Subcutaneous adipose tissue (tissue), 4 donors: ENCODE results near the gene FZD1. TPM values are rescaled to one million over a fixed set of nuclear protein-coding genes. Genes with fewer than 3 reads are reported as not detected.

Experiments
- total RNA-seq, 4 donors: library from RNA; depleted of rRNA; stranded (reverse); fragments of >200 nt; gene quantifications; one replicate each; pipeline ENCODE4 v1.1.0, GENCODE V29; 2016
- TF ChIP-seq, protein P1 (sequence below): fragments of 450-650 bp; IDR thresholded peaks from one replicate; pipeline ENCODE4 v1.5.1; 2016; ENCODE audit warnings: low read depth, mild to moderate bottlenecking, control low read depth, antibody characterized with exemption, moderate library complexity

Gene FZD1
- total RNA-seq, 4 donors from 2014 or later, result 5.7 to 11.9 (median 7.9) TPM

DNA sequence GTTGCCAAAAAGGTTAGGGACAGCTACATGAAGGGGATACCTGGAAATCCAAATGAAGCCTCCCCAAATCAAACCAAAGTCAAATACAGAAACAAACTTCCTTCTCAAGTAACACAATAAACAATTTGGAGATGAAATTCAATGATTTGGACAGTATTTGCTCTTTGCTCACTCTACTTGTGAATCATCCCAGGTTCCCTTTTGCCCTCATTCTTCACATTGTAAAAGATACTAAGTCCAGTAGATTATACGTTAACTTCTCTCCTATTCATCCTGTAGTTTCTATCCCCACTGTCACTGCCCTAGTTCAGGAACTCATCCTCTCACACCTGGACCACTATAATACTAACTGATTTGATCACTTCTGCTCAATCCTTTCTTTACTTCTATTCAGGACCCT is 28.3 kb downstream of the FZD1 start:
- TF ChIP-seq, protein P1, sequence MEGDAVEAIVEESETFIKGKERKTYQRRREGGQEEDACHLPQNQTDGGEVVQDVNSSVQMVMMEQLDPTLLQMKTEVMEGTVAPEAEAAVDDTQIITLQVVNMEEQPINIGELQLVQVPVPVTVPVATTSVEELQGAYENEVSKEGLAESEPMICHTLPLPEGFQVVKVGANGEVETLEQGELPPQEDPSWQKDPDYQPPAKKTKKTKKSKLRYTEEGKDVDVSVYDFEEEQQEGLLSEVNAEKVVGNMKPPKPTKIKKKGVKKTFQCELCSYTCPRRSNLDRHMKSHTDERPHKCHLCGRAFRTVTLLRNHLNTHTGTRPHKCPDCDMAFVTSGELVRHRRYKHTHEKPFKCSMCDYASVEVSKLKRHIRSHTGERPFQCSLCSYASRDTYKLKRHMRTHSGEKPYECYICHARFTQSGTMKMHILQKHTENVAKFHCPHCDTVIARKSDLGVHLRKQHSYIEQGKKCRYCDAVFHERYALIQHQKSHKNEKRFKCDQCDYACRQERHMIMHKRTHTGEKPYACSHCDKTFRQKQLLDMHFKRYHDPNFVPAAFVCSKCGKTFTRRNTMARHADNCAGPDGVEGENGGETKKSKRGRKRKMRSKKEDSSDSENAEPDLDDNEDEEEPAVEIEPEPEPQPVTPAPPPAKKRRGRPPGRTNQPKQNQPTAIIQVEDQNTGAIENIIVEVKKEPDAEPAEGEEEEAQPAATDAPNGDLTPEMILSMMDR, result no peak

DNA sequence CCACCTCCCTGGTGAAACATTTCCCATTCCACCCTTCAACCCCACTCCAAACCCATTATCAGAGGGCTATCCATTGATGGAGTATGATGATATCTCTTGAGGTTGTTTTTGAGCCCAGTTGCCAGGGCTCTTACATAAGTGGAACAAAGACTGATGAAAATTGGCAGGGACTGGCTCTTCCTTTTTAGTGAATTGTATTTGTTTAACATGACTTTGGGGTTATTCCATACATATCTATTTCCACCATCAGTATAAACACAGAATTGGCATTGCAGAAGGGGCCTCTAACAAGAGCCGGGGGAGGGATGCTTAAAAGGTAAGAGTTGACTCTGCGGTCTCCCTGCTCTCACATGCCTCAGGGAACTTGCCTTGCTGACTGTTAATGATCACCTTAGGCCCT is 28.9 kb downstream of the FZD1 start:
- TF ChIP-seq, protein P1, result no peak

DNA sequence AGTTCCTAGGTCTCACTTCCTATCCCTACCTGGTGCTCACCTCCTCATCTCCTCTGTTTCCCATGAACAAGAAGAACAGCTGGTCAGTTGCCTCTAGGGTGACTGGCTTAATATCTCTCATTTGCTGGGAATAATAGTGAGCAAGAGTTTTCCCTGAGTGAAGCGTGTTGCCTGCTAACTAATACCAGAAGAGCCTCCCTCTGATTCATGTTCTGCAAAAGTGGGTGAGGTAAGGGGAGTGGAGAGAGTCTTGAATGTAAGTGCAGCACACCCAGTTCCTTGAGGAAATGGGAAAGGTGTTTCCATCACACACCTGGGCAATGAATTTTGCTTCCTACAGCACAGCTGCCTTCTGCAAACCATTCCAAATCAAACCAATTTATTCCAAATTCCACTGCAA is 29.6 kb downstream of the FZD1 start:
- TF ChIP-seq, protein P1, result no peak

DNA sequence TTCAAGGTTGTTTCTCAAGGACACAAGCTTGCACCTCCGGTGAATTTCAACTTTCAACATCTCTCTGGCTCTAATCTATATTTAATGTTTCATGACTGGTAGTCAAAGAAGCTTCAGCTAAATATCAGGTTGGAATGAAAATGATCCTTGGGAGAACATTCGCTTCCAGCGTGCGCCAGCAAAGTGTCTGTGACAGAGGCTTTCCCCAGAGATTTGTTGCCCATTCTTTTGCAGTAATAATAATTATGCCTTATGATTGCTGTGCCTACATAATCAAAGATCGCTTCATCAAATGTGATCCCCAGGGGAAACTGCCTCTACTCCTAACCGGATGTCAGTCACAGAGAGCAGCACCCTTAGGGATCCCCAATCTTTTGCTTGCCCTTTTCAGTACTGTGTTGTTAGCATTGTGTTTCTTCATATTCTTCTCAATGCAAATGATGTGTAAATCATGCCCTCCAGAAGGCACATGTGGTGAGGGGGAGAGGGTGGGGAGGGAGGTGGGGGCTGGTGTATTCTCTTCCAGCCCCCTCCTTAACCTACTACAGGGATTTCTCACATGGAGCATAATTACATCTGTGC is 30.5 kb downstream of the FZD1 start:
- TF ChIP-seq, protein P1, result no peak

DNA sequence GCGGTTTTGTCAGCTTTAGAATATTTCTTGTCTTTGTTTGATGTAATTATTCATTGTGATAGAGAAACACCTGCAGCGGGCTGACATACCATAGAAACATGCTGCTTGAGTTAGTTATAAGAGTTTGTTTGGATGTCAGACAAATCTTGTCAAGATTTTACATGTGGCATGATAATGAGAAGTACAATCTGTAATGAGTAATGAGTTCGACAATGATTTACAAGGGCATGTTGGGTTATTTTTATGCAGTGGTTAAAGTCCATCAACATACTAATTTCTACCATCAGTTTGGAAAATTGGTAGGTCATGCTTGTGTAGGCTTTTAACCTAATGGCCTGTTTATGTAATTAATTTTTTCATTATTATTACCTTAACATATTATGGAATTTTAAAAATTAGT is 31.3 kb downstream of the FZD1 start:
- TF ChIP-seq, protein P1, result no peak

DNA sequence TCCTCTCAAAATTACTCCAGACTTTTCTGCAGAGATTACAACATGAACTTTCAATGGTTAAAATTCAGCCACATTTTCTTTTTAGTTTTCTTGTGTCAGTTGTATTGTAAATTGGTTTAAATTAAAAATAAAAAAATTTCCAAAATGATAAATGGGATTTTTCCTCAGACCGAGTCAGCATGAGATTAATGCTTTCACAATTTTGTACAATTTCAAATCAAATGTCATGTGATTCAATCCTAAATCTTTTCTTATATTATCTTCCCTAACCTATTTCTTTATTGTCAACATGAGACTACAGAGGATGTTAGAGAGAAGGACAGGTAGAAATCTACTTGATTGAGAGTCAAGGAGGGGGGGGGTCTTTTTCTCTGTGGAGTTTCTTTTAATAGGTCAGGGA is 33.7 kb downstream of the FZD1 start:
- TF ChIP-seq, protein P1, result no peak

DNA sequence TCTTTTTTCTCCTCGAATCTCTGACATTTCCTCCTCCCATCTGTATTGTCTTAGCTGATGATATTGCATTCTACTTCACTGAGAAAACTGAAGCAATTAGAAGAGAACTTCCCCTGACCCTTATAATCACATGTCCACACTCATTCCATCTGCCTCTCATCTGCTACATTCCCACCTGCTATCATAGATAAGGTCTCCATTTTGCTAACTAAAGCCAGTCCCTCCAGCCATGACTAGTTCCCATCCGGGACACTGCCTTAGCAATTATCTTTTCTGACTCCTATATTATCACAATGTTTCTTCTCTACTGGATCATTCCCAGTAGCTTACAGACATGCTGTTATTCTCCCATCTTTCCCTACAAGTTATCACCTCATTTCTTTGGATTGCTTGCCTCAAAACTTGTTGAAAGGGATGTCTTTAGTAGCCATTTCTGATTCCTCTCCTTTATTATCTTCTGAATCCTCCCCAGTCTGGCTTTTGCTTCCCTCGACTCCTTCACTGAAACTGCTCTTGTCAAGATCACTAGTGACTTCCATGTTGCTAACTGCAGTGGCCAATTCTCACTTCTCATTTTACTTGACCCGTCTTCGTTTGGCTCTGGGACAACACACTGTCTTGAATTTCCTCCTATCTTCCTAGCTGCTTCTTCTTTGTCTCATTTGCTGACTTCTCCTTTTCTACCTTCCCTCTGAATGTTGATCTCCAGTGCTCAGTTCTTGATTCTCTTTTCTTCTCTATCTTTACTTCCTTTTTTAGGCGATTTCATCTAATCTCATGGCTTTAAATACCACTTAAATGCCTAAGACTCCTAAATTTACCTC is 35.9 kb downstream of the FZD1 start:
- TF ChIP-seq, protein P1, result no peak
